Muscle of leg (tissue), 11 donors: ENCODE measurements around the gene ITGAE. TPM values are rescaled to one million over a fixed set of nuclear protein-coding genes. Genes with fewer than 3 reads are reported as not detected.

Experiments used
- DNase-seq: peaks from one replicate; pipeline ENCODE4 v3.0.0; 2013
- H3K27ac ChIP-seq: one replicate; pipeline ENCODE4 v1.5.1; 2013; ENCODE audit warnings: mild to moderate bottlenecking, low read length, control low read depth
- H3K27me3 ChIP-seq: one replicate; pipeline ENCODE4 v1.6.1; 2013; ENCODE audit warnings: low read length; ENCODE audit not compliant: control insufficient read depth, insufficient read depth
- H3K36me3 ChIP-seq: one replicate; pipeline ENCODE4 v1.6.1; 2013; ENCODE audit warnings: low read length; ENCODE audit not compliant: control insufficient read depth, insufficient read depth
- H3K4me1 ChIP-seq: one replicate; pipeline ENCODE4 v1.6.1; 2013; ENCODE audit warnings: low read length; ENCODE audit not compliant: control insufficient read depth, insufficient read depth
- H3K4me3 ChIP-seq: one replicate; pipeline ENCODE4 v1.5.1; 2013; ENCODE audit warnings: low read length, control low read depth
- H3K9me3 ChIP-seq: replicated peaks from 2 replicates; pipeline ENCODE4 v1.6.1; 2013; ENCODE audit warnings: low read depth, low read length; ENCODE audit not compliant: control insufficient read depth
- WGBS: methylation state at CpG from one replicate; pipeline ENCODE4 v1.1.5; 2013; ENCODE audit warnings: missing lambda C conversion rate; ENCODE audit not compliant: insufficient coverage; 5-methylcytosine and 5-hydroxymethylcytosine counted together
- polyA plus RNA-seq, 8 donors: library from polyadenylated mRNA; unstranded; fragments of 120-200 nt; gene quantifications; one replicate each; pipeline versions ENCODE4 v1.2.1 to v1.2.3, GENCODE V29; 2013; ENCODE audit warnings: inconsistent platforms in 1 of 8, low replicate concordance in 1 of 8; ENCODE audit not compliant: insufficient read length in 8 of 8, insufficient read depth in 1 of 8
- total RNA-seq: library from RNA; stranded (reverse); fragments of 120-200 nt; gene quantifications from one replicate; pipeline ENCODE4 v1.2.4, GENCODE V29; 2013

ITGAE gene
- total and polyA plus RNA-seq, 9 donors, result 28.8 to 34.4 (median 32.3) TPM

DNA sequence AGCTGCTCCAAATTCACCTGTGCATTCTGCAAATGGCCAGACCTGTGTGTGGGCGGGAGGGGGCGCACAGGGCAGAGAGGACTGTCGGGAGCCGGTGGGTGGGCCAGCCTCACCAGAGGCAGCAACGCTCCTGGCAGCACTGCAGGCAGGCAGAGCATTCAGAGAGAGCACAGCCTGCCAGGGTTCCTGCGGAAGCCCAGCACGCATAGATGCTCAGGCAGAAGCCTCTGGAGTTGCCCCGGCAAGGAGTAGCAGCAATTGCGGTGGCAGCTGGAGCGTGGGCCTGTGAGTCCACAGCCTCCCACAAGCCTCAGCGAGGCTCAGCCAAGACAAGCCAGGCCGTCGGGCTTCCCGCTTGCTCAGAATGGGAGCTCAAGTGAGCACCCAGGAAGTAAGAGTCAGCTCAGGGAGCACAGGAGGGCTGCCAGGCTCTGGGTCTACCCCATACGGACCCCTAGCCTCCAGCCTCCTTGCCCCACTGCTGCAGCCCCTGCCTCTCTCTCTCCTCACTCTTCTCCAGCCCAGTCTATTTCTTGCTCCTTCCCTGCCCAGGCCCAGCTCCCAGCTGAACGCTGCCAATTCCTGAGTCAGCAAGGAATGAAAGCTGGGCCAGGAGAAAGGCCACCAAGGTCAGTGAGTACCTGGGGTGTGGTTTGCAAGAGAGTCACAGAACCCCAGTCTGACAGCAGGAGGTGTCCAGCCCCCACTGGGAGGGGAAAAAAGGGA lies 122.7 kb downstream of the ITGAE start:
- DNase-seq, result no peak
- WGBS, result 33% methylated on average over 14 of the region's 16 CpGs
- H3K27me3 ChIP-seq, result no peaks in the 10 kb centered on the region

GRCh38 chr17:3675886-3676285 lies 125.1 kb downstream of the ITGAE start:
- Histone ChIP-seq H3K36me3 (peaks cover 13% of the 10 kb centered on the region), H3K9me3 (no peaks in the 10 kb centered on the region), H3K27ac (no peak overlapping the region), H3K27me3 (no peaks in the 10 kb centered on the region), H3K4me3 (no peak overlapping the region), H3K4me1 (no peaks in the 10 kb centered on the region)
- no peak for DNase-seq
- WGBS, result 82% methylated on average over 7 of the region's 11 CpGs

More for the DNA sequence above, 122.7 kb downstream of the ITGAE start:
- Histone ChIP-seq H3K4me1 (no peaks in the 10 kb centered on the region), H3K36me3 (peaks cover 4% of the 10 kb centered on the region), H3K27ac (no peak overlapping the region), H3K4me3 (no peak overlapping the region), H3K9me3 (no peaks in the 10 kb centered on the region)

GRCh38 chr17:3672571-3672970 lies 128.4 kb downstream of the ITGAE start:
- Histone ChIP-seq H3K4me1 (peaks cover 15% of the 10 kb centered on the region), H3K9me3 (no peaks in the 10 kb centered on the region), H3K27ac (no peak overlapping the region), H3K27me3 (no peaks in the 10 kb centered on the region), H3K36me3 (peaks cover 11% of the 10 kb centered on the region), H3K4me3 (no peak overlapping the region)
- WGBS, result 100% methylated on average over 1 of the region's 4 CpGs
- DNase-seq, result no peak

- H3K4me3 ChIP-seq, result peak overlapping the region; percentile 99
- WGBS, result 32% methylated on average over 4 of the region's 12 CpGs
- H3K9me3 ChIP-seq, result no peaks in the 10 kb centered on the region
- no peaks in the 10 kb centered on the region for H3K27me3 ChIP-seq
- no peak for DNase-seq
- peaks cover 17% of the 10 kb centered on the region for H3K36me3 ChIP-seq
- H3K4me1 ChIP-seq, result peaks cover 34% of the 10 kb centered on the region
- H3K27ac ChIP-seq, result no peak overlapping the region
These were observed 131.4 kb downstream of the ITGAE start for GRCh38 chr17:3669548-3669947.

DNA sequence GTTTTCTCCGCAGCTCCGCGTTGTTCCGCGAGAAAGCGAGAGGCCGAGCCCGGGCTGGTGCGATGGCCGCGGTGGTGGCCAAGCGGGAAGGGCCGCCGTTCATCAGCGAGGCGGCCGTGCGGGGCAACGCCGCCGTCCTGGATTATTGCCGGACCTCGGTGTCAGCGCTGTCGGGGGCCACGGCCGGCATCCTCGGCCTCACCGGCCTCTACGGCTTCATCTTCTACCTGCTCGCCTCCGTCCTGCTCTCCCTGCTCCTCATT lies 132.0 kb downstream of the ITGAE start:
- DNase-seq, result no peak
- Histone ChIP-seq H3K4me1 (peaks cover 34% of the 10 kb centered on the region), H3K4me3 (peak overlapping the region; percentile 99), H3K36me3 (peaks cover 23% of the 10 kb centered on the region), H3K27ac (peak overlapping the region; percentile 91), H3K27me3 (no peaks in the 10 kb centered on the region), H3K9me3 (no peaks in the 10 kb centered on the region)
- WGBS, result 0% methylated on average over 30 of the region's 32 CpGs

DNA sequence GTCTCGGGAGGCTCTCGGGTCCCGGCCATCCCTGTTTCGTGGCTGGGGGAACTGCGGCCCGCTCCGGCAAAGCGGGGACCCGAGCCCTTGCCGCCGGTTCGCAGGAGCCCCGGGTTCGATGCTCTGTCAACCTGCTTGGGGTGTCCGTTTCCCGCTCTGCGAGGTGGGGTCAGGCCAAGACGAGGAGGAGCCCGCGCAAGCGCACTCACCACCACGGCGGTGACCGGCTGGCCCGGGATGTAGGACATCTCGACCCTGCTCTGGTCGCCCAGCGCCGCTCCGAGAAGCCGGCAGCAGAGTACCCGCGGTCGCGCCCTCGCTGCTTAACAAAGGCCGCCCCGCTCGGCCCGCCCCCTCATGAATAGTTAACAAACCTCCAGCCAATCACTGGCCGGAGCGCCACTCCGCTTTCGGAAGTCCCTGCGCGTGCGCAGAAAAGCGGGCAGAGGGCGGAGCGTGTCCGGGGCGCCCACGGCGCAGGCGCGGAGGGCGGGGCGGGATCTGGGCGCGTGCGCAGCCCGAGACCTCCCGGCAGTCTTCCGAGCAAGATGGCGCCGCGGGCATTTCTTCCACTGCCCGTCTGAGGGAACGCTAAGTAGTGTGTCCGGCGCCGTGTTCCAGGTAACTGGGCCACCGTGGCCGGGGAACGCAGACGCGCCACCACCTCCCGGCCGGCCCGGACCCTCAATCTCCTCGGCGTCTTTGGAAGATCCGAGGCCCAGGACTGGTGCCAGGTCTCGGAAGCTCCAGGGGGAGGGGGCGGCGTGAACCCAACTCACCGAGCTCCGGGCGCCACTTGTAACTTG lies 132.5 kb downstream of the ITGAE start, which contains the start of the genes EMC6 and TAX1BP3:
EMC6 (plus strand) TSS at position 534 of the 806 bp plus-strand sequence. CDS start 335 bp downstream, outside the sequence.
TAX1BP3 (minus strand) TSS at position 300 of the 806 bp plus-strand sequence; CDS start at position 248, 52 bp downstream.
- peak; percentile 99 for DNase-seq
- Histone ChIP-seq H3K27me3 (no peaks in the 10 kb centered on the region), H3K9me3 (no peaks in the 10 kb centered on the region), H3K4me1 (peaks cover 34% of the 10 kb centered on the region), H3K36me3 (peaks cover 28% of the 10 kb centered on the region), H3K4me3 (peak within 1 kb of the TSS; percentile 99), H3K27ac (peak within 1 kb of the TSS; percentile 99)
- WGBS, result under 1% methylated on average over 89 of the region's 89 CpGs

- WGBS, result 0% methylated on average over 30 of the region's 39 CpGs
- H3K36me3 ChIP-seq, result peaks cover 36% of the 10 kb centered on the region
- H3K4me1 ChIP-seq, result peaks cover 38% of the 10 kb centered on the region
- H3K9me3 ChIP-seq, result no peaks in the 10 kb centered on the region
- H3K27me3 ChIP-seq, result no peaks in the 10 kb centered on the region
- peak overlapping the region; percentile 91 for H3K4me3 ChIP-seq
- peak; percentile 97 for DNase-seq
- peak overlapping the region; percentile 99 for H3K27ac ChIP-seq
These were observed 133.4 kb downstream of the ITGAE start for GRCh38 chr17:3667366-3668278.

DNA sequence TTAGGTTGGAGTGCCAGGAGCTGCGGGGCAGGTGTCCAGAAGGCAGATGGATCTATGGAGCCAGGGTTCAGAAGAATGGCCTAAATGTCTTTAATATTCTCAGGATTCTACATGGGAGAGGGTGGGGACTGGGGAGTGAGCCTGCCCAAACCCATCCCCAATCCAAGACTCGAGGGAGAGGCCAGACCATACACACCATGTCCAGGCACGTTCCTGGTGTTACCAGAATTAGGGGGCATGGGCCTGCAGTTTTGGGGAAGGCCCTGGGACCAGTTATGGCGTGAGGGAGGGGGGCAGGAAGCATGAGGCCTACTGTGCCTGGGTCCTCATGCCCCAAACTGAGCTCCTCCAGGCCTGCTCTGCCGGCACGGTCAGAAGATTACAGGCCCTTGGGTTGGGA lies 134.5 kb downstream of the ITGAE start:
- Histone ChIP-seq H3K9me3 (no peaks in the 10 kb centered on the region), H3K4me3 (no peak overlapping the region), H3K27ac (no peak overlapping the region), H3K27me3 (no peaks in the 10 kb centered on the region), H3K36me3 (peaks cover 38% of the 10 kb centered on the region), H3K4me1 (peaks cover 38% of the 10 kb centered on the region)
- WGBS, result 57% methylated on average over 1 of the region's 6 CpGs
- no peak for DNase-seq

DNA sequence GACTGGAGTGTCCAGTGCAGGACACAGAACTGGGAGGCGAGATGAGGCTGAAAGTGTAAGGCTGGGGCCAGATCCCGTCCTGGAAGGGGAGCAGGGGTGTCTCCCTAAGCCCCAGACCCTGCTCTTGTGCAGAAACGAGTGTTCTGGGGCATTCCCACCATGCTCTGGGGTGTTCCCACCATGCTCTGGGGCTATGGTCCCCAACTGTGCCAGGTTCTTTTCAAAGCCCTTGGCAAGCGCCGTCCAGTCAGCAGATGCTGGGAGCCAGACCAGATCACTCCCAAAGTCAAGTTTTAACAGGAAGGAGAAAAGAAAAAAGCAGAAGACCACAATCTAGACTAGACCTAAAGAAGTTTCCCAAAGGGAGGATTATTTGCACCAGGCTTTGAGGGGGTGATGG lies 135.2 kb downstream of the ITGAE start:
- WGBS, result 79% methylated on average over 4 of the region's 5 CpGs
- Histone ChIP-seq H3K4me3 (no peak overlapping the region), H3K4me1 (peaks cover 38% of the 10 kb centered on the region), H3K27ac (no peak overlapping the region), H3K9me3 (no peaks in the 10 kb centered on the region), H3K27me3 (no peaks in the 10 kb centered on the region), H3K36me3 (peaks cover 41% of the 10 kb centered on the region)
- DNase-seq, result no peak
